ENCODE data around the gene SNPH.

SNPH gene

GRCh38 chr20:1346315-1346969 is 80.3 kb downstream of the SNPH start:
- Mint-ChIP-seq H3K4me3 (no peak overlapping the region), H3K27me3 (no peaks in the 10 kb centered on the region), H3K9me3 (peaks cover 27% of the 10 kb centered on the region), H3K27ac (peak overlapping the region; percentile 38), H3K4me1 (peaks cover 29% of the 10 kb centered on the region), H3K36me3 (peaks cover 38% of the 10 kb centered on the region)
- CTCF ChIA-PET, result interaction anchor here (1.3 kb wide), 1 partner anchor 13 kb away, joined by 3 read pairs; no protein-coding TSS in a partner anchor
- DNase-seq, result no peak

DNA sequence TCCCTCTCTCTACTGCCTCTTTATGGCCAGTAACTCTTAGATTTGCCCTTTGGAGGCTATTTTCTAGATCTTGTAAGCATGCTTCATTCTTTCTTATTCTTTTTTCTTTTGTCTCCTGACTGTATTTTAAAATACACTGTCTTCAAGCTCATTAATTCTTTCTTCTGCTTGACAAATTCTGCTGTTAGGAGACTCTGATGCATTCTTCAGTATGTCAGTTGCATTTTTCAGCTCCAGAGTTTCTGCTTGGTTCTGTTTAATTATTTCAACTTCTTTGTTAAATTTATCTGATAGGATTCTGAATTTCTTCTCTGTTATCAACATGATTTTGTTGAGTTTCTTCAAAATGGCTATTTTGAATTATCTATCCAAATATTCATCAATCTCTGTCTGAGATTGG is 87.9 kb downstream of the SNPH start:
- Mint-ChIP-seq H3K4me1 (peaks cover 15% of the 10 kb centered on the region), H3K9me3 (peaks cover 32% of the 10 kb centered on the region)

DNA sequence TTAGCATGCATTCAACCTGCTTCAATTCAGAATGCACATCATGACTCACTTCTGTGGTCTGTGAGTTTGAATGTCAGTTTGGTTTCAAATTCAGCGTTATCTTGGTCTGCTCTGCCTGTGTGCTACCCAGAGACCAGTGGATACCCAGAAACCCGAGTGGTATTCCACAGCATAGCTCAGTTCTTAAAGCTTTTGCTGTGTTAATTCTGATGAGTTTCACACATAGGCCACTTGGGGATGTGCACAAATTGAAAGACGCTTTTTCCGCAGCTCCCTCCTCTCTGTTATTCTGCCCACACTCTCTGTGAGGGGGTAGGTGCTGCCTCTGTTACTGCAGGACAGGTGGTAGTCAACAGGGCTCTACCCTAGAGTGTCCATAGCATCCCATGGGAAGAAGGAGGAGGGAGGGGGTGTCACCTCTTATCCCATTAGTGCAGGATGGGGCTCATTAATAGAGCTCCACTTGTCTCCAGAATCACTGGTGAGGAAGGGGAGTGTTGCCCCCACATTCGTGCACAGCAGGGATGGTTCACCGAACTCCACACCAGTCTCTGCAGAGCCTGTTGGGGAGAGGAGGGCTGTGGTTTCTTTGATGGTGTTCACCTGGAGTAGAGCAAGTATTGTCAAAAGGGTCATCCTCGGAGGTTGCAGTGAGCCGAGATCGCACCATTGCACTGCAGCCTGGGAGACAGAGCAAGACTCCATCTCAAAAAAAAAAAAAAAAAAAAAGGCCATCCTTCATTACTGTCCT is 92.0 kb downstream of the SNPH start:
- peak; percentile 42 for DNase-seq
- H3K27ac Mint-ChIP-seq, result peak overlapping the region; percentile 82
- CTCF ChIA-PET, result interaction anchor here (0.6 to 1.3 kb wide), 4 partner anchors 19 to 34 kb away, joined by 3 read pairs; no protein-coding TSS in a partner anchor
- H3K27me3 Mint-ChIP-seq, result no peaks in the 10 kb centered on the region
- peaks cover 16% of the 10 kb centered on the region for H3K9me3 Mint-ChIP-seq
- peak overlapping the region; percentile 47 for H3K4me3 Mint-ChIP-seq
- H3K36me3 Mint-ChIP-seq, result peaks cover 83% of the 10 kb centered on the region
- peaks cover 54% of the 10 kb centered on the region for H3K4me1 Mint-ChIP-seq

More for the DNA sequence above, 87.9 kb downstream of the SNPH start:
- Mint-ChIP-seq H3K27ac (no peak overlapping the region), H3K4me3 (no peak overlapping the region), H3K36me3 (peaks cover 75% of the 10 kb centered on the region), H3K27me3 (no peaks in the 10 kb centered on the region)
- DNase-seq, result no peak
- CTCF ChIA-PET, result no interaction called here
